Neural cell (in vitro differentiated cells): ENCODE data around the gene ZNF57.

Experiments
- EP300 ChIP-seq: fragments of 450-650 bp; conservative IDR thresholded peaks from 2 replicates; pipeline ENCODE4 v1.6.1; 2014; ENCODE audit warnings: antibody characterized with exemption, mild to moderate bottlenecking, moderate library complexity; ENCODE audit not compliant: poor library complexity, severe bottlenecking
- EZH2 ChIP-seq: fragments of 200-600, 300-800 bp; shearing (Covaris generic), sonication (generic); IDR thresholded peaks from 2 replicates; pipeline ENCODE4 v1.6.1; 2014; ENCODE audit warnings: antibody characterized with exemption, low read length, borderline replicate concordance, mild to moderate bottlenecking; ENCODE audit not compliant: insufficient read depth, poor library complexity, severe bottlenecking
- MXI1 ChIP-seq: fragments of 450-650 bp; conservative IDR thresholded peaks from 2 replicates; pipeline ENCODE4 v1.6.1; 2014; ENCODE audit warnings: antibody characterized with exemption, mild to moderate bottlenecking; ENCODE audit not compliant: poor library complexity, severe bottlenecking
- POLR2AphosphoS5 ChIP-seq: IDR thresholded peaks from 2 replicates; pipeline ENCODE4 v1.6.1; 2012
- SMC3 ChIP-seq: fragments of 450-650 bp; conservative IDR thresholded peaks from 2 replicates; pipeline ENCODE4 v1.6.1; 2014; ENCODE audit warnings: antibody characterized with exemption, mild to moderate bottlenecking, moderate library complexity; ENCODE audit not compliant: poor library complexity
- TAF1 ChIP-seq: IDR thresholded peaks from 2 replicates; pipeline ENCODE4 v1.6.1; 2012; ENCODE audit warnings: low read depth
- TF ChIP-seq, protein P1 (sequence below): IDR thresholded peaks from 2 replicates; pipeline ENCODE4 v1.6.1; 2012; ENCODE audit warnings: borderline replicate concordance
- TF ChIP-seq, protein P2 (sequence below): fragments of 450-650 bp; IDR thresholded peaks from 2 replicates; pipeline ENCODE4 v1.5.1; 2014; ENCODE audit warnings: antibody characterized with exemption, mild to moderate bottlenecking, moderate library complexity; ENCODE audit not compliant: poor library complexity, severe bottlenecking

DNA sequence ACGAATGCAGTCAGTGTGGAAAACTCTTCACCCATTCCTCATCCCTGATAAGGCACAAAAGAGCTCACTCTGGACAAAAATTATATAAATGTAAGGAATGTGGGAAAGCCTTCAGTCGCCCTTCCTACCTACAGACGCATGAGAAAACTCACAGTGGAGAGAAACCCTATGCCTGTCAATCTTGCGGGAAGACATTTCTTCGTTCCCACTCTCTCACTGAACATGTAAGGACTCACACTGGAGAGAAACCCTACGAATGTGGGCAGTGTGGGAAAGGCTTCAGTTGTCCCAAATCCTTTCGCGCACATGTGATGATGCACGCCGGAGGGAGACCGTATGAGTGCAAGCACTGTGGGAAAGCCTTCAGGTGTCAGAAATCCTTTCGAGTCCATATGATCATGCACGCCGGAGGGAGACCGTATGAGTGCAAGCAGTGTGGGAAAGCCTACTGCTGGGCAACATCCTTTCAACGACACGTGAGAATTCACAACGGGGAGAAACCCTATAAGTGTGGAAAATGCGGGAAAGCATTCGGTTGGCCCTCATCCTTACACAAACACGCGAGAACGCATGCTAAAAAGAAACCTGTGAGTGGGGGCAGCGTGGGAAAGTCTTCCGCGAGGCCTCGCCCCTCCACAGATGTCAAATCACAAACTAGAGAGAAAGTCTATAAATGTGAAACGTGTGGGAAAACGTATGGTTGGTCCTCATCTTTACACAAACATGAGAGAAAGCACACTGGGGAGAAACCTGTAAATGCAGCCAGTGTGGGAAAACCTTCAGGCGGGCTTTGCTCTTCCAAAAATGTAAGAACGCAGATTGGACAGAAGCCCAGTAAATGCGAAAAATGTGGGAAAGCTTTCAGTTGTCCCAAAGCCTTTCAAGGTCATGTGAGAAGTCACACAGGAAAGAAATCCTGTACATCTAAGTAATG, 23.1 kb upstream of the ZNF57 start:
- TF ChIP-seq, protein P1, sequence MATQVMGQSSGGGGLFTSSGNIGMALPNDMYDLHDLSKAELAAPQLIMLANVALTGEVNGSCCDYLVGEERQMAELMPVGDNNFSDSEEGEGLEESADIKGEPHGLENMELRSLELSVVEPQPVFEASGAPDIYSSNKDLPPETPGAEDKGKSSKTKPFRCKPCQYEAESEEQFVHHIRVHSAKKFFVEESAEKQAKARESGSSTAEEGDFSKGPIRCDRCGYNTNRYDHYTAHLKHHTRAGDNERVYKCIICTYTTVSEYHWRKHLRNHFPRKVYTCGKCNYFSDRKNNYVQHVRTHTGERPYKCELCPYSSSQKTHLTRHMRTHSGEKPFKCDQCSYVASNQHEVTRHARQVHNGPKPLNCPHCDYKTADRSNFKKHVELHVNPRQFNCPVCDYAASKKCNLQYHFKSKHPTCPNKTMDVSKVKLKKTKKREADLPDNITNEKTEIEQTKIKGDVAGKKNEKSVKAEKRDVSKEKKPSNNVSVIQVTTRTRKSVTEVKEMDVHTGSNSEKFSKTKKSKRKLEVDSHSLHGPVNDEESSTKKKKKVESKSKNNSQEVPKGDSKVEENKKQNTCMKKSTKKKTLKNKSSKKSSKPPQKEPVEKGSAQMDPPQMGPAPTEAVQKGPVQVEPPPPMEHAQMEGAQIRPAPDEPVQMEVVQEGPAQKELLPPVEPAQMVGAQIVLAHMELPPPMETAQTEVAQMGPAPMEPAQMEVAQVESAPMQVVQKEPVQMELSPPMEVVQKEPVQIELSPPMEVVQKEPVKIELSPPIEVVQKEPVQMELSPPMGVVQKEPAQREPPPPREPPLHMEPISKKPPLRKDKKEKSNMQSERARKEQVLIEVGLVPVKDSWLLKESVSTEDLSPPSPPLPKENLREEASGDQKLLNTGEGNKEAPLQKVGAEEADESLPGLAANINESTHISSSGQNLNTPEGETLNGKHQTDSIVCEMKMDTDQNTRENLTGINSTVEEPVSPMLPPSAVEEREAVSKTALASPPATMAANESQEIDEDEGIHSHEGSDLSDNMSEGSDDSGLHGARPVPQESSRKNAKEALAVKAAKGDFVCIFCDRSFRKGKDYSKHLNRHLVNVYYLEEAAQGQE, result no peak
- TF ChIP-seq SMC3, result no peak
- no peak for TF ChIP-seq POLR2AphosphoS5
- TF ChIP-seq, protein P2, sequence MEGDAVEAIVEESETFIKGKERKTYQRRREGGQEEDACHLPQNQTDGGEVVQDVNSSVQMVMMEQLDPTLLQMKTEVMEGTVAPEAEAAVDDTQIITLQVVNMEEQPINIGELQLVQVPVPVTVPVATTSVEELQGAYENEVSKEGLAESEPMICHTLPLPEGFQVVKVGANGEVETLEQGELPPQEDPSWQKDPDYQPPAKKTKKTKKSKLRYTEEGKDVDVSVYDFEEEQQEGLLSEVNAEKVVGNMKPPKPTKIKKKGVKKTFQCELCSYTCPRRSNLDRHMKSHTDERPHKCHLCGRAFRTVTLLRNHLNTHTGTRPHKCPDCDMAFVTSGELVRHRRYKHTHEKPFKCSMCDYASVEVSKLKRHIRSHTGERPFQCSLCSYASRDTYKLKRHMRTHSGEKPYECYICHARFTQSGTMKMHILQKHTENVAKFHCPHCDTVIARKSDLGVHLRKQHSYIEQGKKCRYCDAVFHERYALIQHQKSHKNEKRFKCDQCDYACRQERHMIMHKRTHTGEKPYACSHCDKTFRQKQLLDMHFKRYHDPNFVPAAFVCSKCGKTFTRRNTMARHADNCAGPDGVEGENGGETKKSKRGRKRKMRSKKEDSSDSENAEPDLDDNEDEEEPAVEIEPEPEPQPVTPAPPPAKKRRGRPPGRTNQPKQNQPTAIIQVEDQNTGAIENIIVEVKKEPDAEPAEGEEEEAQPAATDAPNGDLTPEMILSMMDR, result no peak
- no peak for TF ChIP-seq EP300
- no peak for TF ChIP-seq TAF1
- TF ChIP-seq MXI1, result no peak
- no peak for TF ChIP-seq EZH2
